Activated naive CD4-positive, alpha-beta T cell treated with anti-CD3 and anti-CD28 coated beads, Interleukin-2, amount 50 U/mL, for 16 hours (primary cell): ENCODE data around the gene C16orf54.
A peak's percentile ranks its signal among the peaks of the same experiment; 100 is the strongest.
"Not testable (repeated sequence)": the region's sequence is repeated elsewhere in the genome, so short reads cannot be mapped to it uniquely, and the experiment has no call there.

Source experiments
- DNase-seq: peaks from one replicate; pipeline ENCODE4 v3.0.0-alpha.2; 2020

C16orf54 gene

GRCh38 chr16:29767062-29767461 is 21.3 kb upstream of the C16orf54 start:
- no peak for DNase-seq

GRCh38 chr16:29766571-29766970 is 20.8 kb upstream of the C16orf54 start:
- no peak for DNase-seq

- DNase-seq, result no peak
Measured at GRCh38 chr16:29765167-29766032, 19.6 kb upstream of the C16orf54 start.

GRCh38 chr16:29763326-29763725 is 17.5 kb upstream of the C16orf54 start:
- DNase-seq, result no peak

DNA sequence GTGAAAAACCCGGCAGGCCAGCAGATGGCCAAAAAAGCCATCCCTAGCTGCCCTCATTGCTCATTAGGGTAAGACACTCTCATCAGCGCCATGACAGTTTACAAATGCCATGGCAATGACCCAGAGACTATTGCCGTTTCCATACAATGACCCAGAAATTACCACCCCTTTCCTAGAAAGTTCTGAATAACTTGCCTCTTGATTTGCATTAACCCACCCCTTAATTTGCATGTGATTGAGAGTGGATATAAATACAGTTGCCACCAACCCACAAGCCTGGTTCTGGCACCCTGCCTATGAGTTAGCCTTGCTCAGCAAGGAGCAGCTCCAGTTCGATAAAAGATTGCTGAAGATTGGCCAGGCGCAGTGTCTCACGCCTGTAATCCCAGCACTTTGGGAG is 16.1 kb upstream of the C16orf54 start:
- no peak for DNase-seq

GRCh38 chr16:29761280-29761651 is 15.5 kb upstream of the C16orf54 start:
- not testable (repeated sequence) for DNase-seq

DNA sequence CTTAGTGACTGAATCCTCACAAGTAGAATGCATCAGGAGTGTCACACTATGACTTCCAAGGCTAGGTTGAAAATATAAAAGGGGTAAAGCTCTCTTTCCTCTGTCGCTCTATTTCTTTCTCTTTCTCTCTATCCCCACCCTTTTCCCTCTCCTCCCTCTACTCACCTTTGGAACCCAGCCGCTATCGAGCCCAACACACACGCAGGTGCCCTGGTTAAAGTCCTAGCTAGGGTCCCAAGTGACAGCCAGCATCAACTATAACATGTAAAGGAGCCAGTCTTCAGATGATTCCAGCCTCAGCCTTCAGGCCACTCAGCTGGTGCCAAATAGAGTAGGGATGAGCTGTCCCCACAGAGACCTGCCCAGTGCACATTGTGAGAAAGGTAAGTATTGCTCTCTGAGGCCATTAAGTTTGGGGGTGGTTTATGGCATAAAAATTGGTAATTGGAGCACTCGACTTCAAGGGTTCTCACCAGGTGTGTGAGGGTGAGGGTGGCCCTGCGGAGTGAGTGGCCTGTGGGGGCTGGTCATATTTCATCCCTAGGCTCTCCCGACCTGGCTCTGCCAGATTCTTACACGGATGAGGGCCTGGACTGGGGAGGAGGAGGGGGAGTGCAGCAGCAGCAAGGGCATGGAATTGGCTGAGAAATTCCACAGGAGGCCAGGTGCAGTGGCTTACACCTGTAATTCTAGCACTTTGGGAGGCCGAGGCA is 14.9 kb upstream of the C16orf54 start:
- DNase-seq, result no peak

DNA sequence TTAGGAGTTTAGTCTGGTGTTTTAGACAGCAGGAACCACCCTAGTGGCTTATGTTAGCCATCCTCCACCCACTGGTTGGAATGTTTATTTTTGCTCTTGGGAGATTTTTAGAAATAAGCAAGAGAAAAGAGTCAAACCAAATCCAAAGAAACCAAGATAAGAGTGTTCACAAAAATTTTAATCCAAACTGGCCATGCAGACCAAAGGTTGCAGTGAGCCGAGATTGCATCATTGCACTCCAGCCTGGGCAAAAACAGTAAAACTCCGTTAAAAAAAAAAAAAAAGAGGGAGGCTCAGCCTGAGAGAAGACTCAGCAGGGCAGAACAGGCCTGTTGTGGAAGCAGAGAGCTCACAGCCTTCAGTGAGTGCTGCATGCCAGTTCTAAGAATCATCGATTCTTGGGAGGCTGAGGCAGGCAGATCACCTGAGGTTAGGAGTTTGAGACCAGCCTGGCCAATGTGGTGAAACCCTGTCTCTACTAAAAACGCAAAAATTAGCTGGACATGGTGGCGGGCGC is 12.2 kb upstream of the C16orf54 start:
- no peak for DNase-seq

DNA sequence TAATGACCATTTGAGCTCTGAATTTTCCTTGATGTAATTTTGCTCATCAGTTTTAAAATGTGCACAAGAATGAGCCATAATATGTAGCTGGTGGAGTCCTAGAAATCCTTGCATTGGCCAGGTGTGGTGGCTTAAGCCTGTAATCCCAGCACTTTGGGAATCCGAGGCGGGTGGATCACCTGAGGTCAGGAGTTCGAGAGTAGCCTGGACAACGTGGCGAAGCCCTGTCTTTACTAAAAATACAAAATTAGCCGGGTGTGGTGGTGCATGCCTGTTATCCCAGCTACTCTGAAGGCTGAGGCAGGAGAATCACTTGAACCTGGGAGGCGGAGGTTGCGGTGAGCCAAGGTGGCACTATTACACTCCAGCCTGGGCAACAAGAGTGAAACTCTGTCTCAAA is 11.3 kb upstream of the C16orf54 start:
- not testable (repeated sequence) for DNase-seq

DNA sequence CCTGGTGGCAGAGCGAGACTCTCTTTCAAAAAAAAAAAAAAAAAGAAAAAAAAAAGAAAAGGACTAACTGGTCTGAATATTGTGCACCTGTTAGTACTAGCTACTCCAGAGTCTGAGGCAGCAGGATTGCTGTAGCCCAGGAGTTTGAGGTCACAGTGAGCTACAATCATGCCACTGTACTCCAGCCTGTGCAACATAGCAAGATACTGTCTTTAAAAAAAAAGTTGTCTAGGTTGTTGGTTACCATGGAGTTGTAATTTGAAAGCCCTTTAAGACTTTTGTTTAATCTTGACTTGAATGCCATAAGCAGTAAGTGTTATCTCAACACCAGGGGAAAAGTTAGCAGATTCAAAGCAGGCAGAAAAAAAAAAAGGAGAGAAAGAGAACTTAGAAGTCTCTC is 10.9 kb upstream of the C16orf54 start:
- DNase-seq, result no peak

GRCh38 chr16:29753516-29753915 is 7.7 kb upstream of the C16orf54 start:
- no peak for DNase-seq

- DNase-seq, result not testable (repeated sequence)
Measured at GRCh38 chr16:29748760-29749149, 3.0 kb upstream of the C16orf54 start.

DNA sequence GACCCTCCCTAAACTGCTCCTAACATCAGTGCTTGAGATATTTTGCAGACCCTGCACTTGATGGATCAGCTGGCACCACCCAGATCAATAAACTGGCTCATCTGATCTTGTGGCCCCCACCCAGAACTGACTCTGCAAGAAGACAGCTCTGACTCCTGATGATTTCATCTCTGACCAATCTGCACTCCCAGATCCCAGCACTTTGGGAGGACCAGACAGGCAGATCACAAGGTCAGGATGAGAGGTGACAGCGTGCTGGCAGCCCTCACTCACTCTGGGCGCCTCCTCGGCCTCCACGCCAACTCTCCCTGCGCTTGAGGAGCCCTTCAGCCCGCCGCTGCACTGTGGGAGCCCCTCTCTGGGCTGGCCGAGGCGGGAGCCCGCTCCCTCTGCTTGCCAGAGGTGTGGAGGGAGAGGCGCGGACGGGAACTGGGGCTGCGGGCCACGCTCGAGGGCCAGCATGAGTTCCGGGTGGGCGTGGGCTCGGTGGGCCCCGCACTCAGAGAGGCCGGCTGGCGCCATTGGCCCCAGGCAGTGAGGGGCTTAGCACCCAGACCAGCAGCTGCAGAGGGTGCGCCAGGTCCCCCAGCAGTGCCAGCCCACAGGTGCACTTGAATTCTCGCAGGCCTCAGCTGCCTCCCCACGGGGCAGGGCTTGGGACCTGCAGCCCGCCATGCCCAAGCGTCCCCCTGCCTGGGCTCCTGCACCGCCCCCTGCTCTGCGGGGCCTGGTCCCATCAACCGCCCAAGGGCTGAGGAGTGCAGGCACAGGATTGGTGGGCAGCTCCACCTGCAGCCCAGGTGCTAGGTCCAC is 2.4 kb upstream of the C16orf54 start:
- no peak for DNase-seq

DNA sequence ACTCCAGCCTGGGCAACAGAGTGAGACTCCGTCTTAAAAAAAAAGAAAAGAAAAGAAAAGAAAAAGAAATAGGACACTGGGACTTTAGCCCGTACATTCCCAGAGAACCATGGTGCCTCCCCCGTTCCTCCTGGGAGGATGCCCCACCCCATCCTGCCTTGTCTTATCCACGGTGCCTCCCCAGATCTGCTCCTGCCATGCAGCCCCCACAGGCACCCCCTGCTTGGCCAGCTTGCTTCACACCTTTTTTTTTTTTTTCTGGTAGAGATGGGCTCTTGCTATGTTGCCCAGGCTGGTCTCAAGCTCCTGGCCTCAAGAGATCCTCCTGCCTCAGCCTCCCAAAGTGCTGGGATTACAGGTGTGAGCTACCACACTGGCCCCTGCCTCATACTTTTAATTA is 728 bp upstream of the C16orf54 start:
- DNase-seq, result not testable (repeated sequence)

DNA sequence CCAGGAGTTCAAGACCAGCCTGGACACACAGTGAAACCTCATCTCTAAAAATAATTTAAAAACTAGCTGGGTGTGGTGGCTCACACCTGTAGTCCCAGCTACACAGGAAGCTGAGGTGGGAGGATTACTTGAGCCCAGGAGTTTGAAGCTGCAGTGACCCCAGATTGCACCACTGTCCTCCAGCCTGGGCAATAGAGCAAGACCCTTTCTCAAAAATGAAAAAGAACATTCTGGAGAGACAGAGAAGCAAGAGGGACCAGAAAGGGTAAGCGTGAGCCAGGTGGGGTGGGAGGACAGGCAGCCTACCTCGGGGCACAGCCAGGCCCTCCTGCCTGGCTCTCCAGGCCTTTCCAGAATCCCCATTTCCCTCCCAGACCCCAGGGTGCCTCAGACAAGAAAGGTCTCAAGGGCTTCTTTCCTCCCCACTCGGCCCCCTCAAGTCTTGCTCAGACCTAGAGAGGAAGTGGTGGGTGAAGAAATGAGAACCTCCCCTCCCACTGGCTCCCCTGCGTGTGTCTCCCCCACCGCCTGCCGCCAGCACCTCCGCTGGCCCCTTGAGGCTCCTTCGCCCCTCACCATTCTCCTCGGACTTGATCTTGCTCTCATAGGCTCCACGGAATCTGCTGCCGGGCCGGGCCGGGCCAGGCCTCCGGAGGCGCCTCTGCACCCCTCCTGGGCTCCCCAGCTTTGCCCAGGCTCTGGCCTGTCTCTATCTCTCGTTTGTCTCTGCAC is 503 bp downstream of the C16orf54 start:
- DNase-seq, result peak; percentile 55

GRCh38 chr16:29744541-29745101 is 1.2 kb downstream of the C16orf54 start:
- DNase-seq, result no peak

- peak; percentile 45 for DNase-seq
Measured at GRCh38 chr16:29743827-29744531, 1.8 kb downstream of the C16orf54 start.

GRCh38 chr16:29743475-29743826 is 2.3 kb downstream of the C16orf54 start:
- DNase-seq, result no peak

DNA sequence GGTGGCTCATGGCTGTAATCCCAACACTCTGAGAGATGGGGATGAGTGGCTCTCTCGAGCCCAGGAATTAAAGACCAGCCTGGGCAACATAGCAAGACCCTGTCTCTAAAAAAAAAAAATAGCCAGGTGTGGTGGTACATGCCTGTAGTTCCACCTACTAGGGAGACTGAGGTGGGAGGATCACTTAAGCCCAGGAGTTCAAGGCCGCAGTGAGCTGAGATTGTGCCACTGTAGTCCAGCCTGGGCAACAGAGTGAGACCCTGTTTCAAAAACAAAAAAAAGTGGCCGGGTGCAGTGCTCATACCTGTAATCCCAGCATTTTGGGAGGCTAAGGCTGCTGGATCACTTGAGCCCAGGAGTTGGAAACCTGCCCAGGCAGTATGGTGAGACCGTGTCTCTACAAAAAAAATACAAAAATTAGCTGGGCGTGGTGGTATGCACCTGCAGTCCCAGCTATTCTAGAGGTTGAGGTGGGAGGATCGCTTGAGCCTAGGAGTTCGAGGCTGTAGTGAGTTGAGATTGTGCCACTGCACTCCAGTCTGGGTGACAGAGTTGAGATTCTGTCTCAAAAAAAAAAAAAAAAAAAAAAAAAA is 3.0 kb downstream of the C16orf54 start:
- DNase-seq, result no peak

- not testable (repeated sequence) for DNase-seq
Measured at GRCh38 chr16:29740630-29741015, 5.2 kb downstream of the C16orf54 start.
